Measurements from ENCODE around the gene CD209.

Gene CD209

DNA sequence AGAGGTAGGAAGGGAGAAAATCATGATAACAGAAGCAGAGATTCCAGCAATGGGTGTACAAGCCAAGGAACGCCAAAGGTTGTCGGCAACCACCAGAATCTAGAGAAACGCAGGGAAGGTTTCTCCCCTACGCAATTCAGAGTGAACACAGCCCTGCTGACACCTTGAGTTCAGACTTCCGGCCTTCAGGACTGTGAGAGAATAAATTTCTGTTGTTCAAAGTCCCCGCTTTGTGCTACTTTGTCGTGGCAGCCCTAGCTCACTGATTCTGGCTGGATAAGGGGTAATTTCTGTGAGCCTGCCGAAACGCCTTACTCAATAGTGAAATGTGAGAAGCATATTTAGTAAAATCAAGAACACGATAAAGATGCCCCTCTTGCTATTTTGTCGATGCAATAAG lies 10.1 kb downstream of the CD209 start:
- no peak for TF ChIP-seq POLR2A (IDR thresholded peaks at IDR 0.05; ENCODE audit: low read depth, low read length)
- FAIRE-seq (no peak), DNase-seq (ENCODE audit: insufficient read length, low spot score) (no peak)

DNA sequence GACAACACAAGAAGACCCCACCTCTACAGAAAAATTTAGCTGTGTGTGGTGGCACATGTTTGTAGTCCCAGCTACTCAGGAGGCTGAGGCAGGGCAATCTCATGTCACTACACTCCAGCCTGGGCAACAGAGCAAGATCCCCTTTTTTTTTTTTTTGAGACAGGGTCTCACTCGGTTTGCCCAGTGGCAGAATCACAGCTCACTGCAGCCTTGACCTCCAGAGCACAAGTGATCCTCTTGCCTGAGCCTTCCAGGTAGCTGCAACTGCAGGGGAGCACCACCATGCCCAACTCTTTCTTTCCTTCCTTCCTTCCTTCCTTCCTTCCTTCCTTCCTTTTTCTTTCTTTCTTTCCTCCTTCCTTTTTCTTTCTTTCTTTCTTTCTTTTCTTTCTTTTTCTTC lies 11.2 kb downstream of the CD209 start:
- TF ChIP-seq POLR2A (IDR thresholded peaks at IDR 0.05; ENCODE audit: low read depth, low read length) = no peak
- DNase-seq (ENCODE audit: insufficient read length, low spot score) (no peak), FAIRE-seq (no peak)

DNA sequence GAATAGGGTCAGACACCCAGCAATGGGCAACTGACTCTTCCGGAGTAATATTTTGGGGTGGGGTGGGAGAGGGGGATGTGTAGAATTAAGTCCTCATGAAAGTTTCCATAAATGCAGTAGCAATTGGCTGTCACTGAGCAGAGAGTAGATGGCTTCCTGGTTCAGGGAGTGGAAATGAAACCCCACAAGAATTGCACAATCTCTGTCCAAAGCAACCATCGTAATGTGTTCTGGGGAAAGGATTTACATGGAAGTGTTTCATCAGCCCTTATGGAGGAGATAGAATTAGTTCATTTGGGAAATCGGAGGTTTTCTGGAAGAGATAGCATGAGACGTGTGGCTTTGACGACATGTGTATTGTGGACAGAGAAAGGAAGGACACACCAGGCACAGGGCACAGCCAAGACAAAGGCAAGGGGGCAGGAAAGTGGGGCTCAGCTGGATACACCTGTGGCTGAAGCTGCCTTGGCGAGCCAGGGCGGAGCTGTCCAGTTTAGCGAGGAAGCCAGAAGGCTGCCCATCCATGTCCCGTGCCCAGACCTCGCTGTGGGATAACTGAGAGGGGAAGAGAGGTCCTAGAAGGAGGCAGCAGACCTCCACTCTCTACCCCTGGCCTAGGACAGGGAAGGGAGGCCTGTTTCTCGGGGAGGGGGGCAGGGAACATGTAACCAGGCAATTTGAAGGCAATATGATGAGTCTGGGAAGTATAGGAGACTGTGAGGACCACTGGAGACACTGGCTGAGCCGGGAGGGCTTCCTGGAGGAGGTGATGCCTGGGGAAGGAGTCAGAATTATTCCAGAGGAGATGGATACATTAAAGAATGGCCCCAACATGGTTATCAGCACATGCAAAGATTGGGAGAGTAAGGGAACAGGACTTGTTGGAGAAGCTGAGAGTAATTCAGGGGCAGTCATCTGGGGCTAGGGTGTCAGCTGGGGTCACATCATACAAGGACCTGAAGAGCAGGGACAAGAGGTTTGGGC lies 12.8 kb downstream of the CD209 start:
- TF ChIP-seq POLR2A (IDR thresholded peaks at IDR 0.05; ENCODE audit: low read depth, low read length) = no peak
- DNase-seq (ENCODE audit: insufficient read length, low spot score) = no peak
- FAIRE-seq = no peak

DNA sequence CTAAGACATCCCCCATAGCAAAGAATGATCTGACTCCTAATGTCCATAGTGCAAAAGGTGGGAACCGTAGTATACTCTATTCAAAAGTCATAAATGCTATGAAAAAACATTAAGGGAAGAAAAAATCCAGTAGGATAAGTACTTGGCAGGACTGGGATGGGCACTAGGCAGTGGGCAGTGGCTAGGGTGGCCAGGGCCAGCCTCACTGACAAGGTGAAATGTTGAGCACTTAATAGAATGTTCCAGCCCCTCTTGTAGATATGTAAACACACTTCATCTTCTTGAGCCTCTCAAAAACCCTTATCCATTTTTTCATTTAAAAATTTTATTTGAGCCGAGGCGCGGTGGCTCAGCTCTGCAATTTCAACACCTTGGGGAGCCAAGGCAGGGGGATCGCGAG lies 14.0 kb downstream of the CD209 start:
- no peak for FAIRE-seq

DNA sequence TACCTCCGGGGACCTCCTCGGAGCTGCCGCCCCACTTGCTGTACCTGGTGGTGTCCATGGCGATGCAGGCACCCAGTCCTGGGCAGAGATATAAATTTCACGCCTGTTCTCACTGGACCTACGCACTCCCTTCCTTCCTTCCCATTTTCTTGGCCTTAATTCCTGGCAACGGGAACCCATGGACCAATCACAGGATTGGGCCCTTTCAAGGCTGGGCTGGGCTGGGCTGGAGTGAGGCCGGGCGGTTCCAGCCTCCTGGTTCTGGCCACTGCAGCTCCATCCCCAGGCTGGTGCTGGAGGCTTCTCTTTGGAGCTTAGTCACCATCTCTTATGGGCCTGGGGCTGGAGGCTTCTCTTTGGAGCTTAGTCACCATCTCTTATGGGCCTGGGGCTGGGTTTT lies 15.3 kb downstream of the CD209 start, which contains the start of gene CLEC4G:
TSS of gene CLEC4G (minus strand) at position 66 of the 400 bp plus-strand sequence. CDS start at position 58, 8 bp downstream.
- FAIRE-seq (no peak), DNase-seq (ENCODE audit: insufficient read length, low spot score) (no peak)
- no peak for TF ChIP-seq POLR2A (IDR thresholded peaks at IDR 0.05; ENCODE audit: low read depth, low read length)

More for the DNA sequence above, 14.0 kb downstream of the CD209 start:
- DNase-seq (ENCODE audit: insufficient read length, low spot score) = no peak
- TF ChIP-seq POLR2A (IDR thresholded peaks at IDR 0.05; ENCODE audit: low read depth, low read length) = no peak

DNA sequence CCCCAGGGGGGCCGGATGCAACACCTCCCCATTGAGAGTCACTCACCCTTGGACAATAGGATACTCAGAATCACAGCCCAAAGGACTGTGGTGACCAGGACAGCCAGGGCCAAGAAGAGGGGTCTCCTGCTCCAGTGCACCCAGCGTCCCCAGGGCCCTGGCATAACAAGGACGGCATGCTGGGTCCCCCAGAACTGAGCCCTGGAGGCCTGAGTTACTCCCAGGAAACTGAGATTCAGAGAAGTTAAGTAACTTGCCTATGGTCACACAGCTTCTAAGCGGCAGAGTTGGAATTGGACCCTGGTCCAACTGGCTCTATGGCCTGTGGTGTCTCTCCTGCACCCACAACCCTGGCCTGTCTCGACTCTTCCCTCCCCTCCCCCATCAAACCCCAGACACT lies 15.7 kb downstream of the CD209 start:
- no peak for FAIRE-seq
- no peak for DNase-seq (ENCODE audit: insufficient read length, low spot score)
- TF ChIP-seq POLR2A (IDR thresholded peaks at IDR 0.05; ENCODE audit: low read depth, low read length) = no peak

DNA sequence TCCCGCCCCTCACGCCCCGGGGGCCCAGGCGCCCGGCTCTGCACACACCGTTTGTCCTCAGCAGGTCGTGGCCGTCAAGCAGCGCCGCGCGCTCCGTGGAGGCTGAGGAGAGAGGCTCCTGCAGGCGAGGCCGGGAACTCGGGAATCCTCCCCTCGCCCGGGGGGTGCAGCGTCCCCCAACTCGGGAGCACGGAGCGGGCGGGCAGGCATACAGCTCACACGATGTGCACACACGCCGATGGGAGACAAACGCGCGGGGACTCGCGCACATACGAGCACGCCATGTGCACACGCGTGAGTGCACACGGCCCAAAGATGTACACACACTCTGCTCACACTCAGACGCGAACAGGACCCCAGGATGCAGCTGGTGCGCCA lies 16.1 kb downstream of the CD209 start:
- TF ChIP-seq POLR2A (IDR thresholded peaks at IDR 0.05; ENCODE audit: low read depth, low read length) = no peak
- no peak for FAIRE-seq
- no peak for DNase-seq (ENCODE audit: insufficient read length, low spot score)

DNA sequence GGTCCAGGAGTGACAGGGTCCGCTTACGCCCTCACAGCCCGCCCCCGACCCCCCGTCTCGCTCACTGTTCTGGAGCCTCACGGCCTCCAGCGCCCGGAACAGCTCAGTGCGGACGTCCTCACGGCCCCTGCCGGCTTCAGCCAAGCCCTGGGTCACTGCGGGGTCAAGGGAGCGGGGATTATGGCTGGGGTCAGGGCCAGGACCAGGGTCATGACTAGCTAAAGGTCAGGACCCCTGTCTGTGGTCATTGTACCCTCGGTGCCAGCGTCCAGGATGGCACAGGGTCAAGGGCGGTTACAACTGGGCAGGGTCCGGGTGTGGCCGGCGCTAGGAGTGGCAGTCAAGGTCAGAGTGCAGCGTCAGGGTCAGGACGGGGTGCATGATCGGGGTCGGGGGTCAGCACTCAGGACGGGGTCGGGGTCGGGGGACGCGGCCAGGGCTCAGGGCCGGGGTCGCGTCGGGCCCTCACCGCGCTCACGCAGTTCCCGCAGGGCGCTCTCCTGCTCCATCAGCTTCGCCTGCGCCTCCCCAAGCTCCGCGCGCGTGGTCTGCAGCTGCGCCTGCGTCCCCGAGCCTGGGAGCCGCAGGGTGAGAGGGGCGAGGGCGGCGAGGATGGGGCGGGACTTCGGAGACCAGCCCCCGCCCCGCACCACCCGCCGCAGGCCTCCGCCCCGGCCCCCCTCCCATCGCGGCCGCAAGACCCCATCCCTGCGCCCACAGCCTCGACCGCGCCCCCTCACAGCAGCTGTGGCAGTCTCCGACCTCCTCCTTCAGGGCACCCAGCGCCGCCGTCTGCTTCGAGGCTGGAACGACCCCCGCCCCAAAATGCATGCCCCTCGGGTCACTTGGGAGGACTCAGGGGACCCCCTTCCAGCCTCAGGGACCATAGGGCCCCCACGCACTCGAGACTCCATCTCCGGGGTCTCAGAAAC lies 16.8 kb downstream of the CD209 start:
- FAIRE-seq (no peak), DNase-seq (ENCODE audit: insufficient read length, low spot score) (no peak)
- no peak for TF ChIP-seq POLR2A (IDR thresholded peaks at IDR 0.05; ENCODE audit: low read depth, low read length)

DNA sequence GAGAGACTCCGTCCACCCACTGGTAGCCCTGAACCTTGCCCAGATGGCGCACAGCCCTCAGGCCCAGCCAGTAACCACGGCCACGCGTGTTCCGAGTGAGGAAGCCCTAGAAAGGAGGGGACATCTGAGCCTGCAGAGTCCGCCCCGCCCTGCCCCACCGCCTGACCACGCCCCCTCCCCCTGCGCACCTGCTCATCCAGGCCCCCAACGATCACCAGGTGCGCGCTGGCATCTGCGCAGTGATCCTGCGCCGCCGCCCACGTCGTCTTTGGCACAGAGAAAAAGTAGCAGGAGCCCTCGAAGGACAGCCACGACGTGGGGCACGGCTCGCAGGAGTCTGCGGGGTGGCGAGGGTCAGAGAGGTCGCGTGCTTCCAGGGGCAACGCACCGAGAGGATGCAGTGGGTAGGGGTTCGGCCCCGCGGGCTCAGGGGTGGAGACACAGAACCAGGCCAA lies 17.5 kb downstream of the CD209 start:
- no peak for DNase-seq (ENCODE audit: insufficient read length, low spot score)
- no peak for FAIRE-seq
- TF ChIP-seq POLR2A (IDR thresholded peaks at IDR 0.05; ENCODE audit: low read depth, low read length) = no peak

DNA sequence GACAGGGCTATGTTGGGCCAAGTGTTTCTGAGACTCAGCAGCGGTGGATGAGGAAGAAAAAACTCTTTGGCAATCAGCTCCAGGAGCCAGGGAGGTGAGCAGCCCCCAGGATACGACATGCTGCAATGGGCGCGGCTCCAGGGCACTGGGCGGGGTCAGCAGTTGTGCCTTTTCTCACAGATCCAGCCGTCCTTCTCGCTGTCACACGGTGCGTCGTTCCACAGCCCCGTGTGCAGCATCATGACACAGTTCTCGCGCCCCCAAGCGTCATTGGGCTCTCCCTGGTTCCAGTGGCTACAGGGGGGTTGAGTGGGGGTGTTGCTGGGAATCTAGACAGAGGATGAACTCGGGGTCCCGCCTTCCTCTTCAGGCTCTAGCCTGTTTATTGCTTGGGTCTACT lies 18.1 kb downstream of the CD209 start:
- DNase-seq (ENCODE audit: insufficient read length, low spot score) (no peak), FAIRE-seq (no peak)
- no peak for TF ChIP-seq POLR2A (IDR thresholded peaks at IDR 0.05; ENCODE audit: low read depth, low read length)

DNA sequence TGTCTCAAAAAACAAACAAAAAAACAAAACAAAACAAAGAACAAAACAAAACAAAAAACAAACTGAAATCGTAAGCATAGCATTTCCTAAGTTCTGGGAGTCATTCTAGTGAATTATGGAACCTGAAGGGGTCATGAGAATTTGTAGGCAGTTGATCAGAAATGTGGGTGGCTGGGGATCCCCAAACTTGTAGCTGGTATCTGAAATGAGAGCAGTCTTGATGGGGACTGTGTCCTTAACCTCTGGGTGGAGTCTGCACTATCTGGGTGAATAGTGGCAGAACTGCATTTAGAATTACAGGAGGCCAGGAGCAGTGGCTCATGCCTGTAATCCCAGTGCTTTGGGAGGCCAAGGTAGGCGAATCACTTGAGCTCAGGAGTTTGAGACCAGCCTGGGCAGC lies 21.5 kb downstream of the CD209 start:
- no peak for FAIRE-seq
- TF ChIP-seq POLR2A (IDR thresholded peaks at IDR 0.05; ENCODE audit: low read depth, low read length) = no peak
- no peak for DNase-seq (ENCODE audit: insufficient read length, low spot score)

DNA sequence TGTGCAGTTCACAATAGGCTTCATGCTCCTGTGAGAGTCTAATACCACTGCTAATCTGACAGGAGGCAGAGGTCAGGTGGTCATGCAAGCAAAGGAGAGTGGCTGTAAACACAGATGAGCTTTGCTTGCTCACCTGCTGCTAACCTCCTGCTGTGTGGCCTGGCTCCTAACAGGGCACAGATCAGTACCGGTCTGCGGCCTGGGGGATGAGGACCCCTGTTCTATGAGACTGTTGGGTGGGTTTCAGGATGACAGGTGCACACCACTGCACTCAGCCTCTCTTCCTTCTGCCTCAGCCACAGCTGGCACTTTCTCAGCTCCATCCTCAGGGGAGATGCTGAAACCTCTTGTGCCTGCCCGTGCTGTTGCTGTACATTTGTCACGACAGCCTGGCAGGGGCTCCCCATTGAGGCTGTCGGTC lies 25.1 kb downstream of the CD209 start:
- no peak for FAIRE-seq
- DNase-seq (ENCODE audit: insufficient read length, low spot score) = no peak
- TF ChIP-seq POLR2A (IDR thresholded peaks at IDR 0.05; ENCODE audit: low read depth, low read length) = no peak

DNA sequence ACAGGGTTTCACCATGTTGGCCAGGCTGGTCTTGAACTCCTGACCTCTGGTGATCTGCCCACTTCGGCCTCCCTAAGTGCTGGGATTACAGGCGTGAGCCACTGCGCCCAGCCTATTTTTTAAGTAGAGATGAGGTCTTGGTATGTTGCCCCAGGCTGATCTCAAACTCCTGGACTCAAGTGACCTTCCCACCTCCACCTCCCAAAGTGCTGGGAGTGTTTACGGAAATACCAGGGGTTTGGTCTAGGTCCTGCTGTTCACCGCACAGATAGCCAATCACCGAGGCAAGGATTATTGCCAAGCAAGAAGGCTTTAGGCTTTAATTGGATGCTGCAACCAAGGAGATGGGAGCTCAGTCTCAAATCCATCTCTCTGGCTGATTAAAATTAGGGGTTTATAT lies 27.0 kb downstream of the CD209 start:
- DNase-seq (ENCODE audit: insufficient read length, low spot score) = no peak
- TF ChIP-seq POLR2A (IDR thresholded peaks at IDR 0.05; ENCODE audit: low read depth, low read length) = no peak
- FAIRE-seq = no peak

DNA sequence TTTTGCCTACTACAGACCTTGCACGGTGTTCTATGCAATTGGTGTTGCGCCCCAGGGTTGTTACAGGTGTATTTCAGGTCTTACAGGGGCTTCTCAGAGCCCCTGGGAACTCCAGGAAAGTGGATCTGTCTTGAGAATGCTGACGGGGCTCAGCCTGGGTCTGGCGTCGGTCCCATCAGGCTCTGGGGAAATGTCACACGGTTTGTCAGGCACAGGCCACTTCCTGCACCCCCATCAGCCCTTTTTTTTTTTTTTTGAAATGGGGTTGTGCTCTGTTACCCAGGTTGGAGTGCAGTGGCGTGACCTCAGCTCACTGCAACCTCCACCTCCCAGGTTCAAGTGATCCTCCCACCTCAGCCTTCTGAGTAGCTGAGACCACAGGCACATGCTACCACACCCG lies 28.7 kb downstream of the CD209 start:
- no peak for FAIRE-seq
- no peak for DNase-seq (ENCODE audit: insufficient read length, low spot score)
- no peak for TF ChIP-seq POLR2A (IDR thresholded peaks at IDR 0.05; ENCODE audit: low read depth, low read length)
